GM19455 (cell line): ENCODE results near the gene RGMB.
"Not testable (repeated sequence)": the region's sequence is repeated elsewhere in the genome, so short reads cannot be mapped to it uniquely, and the experiment has no call there.

Source experiments
- ATAC-seq: cut with Tn5 transposase; IDR thresholded peaks from one replicate; pipeline ENCODE4 v1.9.1; 2021; ENCODE audit not compliant: unreplicated experiment

The RGMB gene

GRCh38 chr5:98773464-98774191 is at the start of gene RGMB:
Gene RGMB (plus strand): TSS chr5:98773663. CDS start chr5:98774071, 408 bp downstream.
- ATAC-seq = peak; percentile 83

- no peak for ATAC-seq
These were observed 47.2 kb upstream of the RGMB start for GRCh38 chr5:98726258-98726657.

GRCh38 chr5:98727686-98728085 is 45.8 kb upstream of the RGMB start:
- ATAC-seq = no peak

- no peak for ATAC-seq
These were observed 38.8 kb upstream of the RGMB start for GRCh38 chr5:98734646-98735045.

- ATAC-seq = no peak
These were observed 37.5 kb upstream of the RGMB start for GRCh38 chr5:98735806-98736507.

GRCh38 chr5:98736753-98737152 is 36.7 kb upstream of the RGMB start:
- no peak for ATAC-seq

- ATAC-seq = not testable (repeated sequence)
These were observed 36.0 kb upstream of the RGMB start for GRCh38 chr5:98737441-98737840.

- ATAC-seq = not testable (repeated sequence)
These were observed 34.8 kb upstream of the RGMB start for GRCh38 chr5:98738481-98739149.

- no peak for ATAC-seq
These were observed 31.5 kb upstream of the RGMB start for GRCh38 chr5:98741926-98742325.

- no peak for ATAC-seq
These were observed 30.9 kb upstream of the RGMB start for GRCh38 chr5:98742396-98743073.

- not testable (repeated sequence) for ATAC-seq
These were observed 25.2 kb upstream of the RGMB start for GRCh38 chr5:98748259-98748658.

- no peak for ATAC-seq
These were observed 24.4 kb upstream of the RGMB start for GRCh38 chr5:98749046-98749445.

- ATAC-seq = peak; percentile 74
These were observed 22.8 kb upstream of the RGMB start for GRCh38 chr5:98750693-98751092.

GRCh38 chr5:98752331-98752730 is 21.1 kb upstream of the RGMB start:
- not testable (repeated sequence) for ATAC-seq

GRCh38 chr5:98752801-98753200 is 20.7 kb upstream of the RGMB start:
- ATAC-seq = not testable (repeated sequence)

- ATAC-seq = no peak
These were observed 20.0 kb upstream of the RGMB start for GRCh38 chr5:98753507-98753906.

- ATAC-seq = no peak
These were observed 18.1 kb upstream of the RGMB start for GRCh38 chr5:98755406-98755805.

GRCh38 chr5:98757978-98758377 is 15.5 kb upstream of the RGMB start:
- ATAC-seq = no peak

GRCh38 chr5:98763001-98763630 is 10.3 kb upstream of the RGMB start:
- ATAC-seq = no peak

- ATAC-seq = no peak
These were observed 7.6 kb upstream of the RGMB start for GRCh38 chr5:98765815-98766214.

- no peak for ATAC-seq
These were observed 5.9 kb upstream of the RGMB start for GRCh38 chr5:98767581-98767980.
